HG03378 (cell line): ENCODE results near the gene NR4A2.

ENCODE experiments used
- ATAC-seq: cut with Tn5 transposase; IDR thresholded peaks from one replicate; pipeline ENCODE4 v1.9.1; 2021; ENCODE audit warnings: mild to moderate bottlenecking, moderate library complexity; ENCODE audit not compliant: unreplicated experiment

Gene NR4A2

DNA sequence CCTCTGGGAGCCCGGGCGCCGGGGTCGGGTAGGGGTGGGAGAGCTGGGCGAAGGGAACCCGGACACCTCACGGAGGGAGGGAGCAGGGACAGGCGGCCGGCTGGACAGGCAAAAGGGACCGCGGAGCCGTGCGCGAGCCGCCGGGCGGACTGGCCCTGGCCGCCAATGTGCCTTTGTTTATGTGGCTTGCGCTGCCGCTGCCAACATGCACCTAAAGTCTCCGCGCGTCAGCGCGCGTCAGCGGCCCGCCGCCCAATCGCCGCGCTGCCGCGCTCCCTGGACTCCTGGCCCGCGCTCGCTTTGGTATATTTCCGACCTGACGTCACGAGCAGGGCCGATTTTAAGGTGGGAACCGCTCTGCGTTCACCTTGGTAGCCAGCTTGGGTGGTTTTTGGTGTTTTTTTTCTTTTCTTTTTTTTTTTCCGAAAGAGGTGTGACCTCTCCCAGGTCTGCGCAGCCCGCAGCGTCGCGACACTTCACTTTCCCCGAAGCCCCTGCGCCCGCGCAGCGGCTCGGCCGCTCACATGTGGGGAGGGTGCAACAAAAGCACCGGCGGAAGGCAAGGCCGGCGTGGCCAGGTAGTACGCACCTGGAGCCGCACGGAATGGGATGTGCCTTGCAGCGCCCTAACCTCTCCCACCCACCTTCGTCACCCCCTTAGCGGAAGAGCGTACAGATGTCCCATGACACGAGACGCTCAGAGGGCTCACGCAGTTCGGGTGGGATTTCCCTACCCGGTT is at the start of gene NR4A2:
Gene NR4A2 (minus strand): TSS at position 188 of the 740 bp plus-strand sequence. CDS start 2,535 bp downstream, outside the sequence.
- peak; percentile 60 for ATAC-seq

DNA sequence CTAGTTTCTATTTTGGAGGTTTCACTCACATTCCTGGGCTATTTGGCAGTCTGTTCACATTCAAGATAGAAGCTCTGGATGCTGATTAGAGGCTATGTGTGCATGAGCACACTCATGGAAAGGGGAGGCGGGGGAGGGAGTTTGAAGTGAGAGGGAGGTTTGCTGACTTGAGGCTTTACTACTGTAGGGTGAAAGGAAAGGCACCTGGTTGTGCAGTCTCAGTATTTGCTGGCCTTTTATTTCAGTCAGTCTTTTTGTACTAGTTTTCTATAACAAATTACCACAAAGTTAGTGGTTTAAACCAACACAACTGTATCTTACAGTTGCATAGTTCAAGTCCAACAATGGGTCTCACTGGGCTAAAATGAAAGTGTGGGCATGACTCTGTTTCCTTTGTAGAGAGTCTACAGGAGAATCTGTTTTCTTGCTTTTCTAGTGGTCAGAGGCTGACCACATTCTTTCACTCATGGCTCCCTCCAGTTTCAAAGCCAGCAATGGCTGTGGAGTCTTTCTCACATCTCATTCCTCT is 47.7 kb upstream of the NR4A2 start:
- peak; percentile 90 for ATAC-seq

DNA sequence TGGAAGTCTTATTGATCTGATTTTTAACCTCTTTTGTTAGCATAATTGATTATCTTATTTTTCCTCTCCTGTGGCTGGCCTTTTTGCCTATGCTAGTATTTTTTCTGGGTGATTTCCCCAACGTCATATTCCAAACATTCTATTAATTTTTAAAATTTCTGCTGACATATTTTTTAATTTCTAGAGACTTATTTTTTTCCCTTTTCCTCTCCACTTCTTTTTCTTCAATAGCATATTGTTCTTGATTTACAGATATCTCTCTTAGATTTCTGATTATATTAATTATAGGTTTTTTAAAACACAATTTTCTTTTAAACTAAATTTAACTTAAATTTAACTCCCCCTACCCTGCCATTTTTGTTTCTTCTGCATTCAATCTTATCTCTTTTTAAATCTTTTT is 47.2 kb upstream of the NR4A2 start:
- no peak for ATAC-seq

DNA sequence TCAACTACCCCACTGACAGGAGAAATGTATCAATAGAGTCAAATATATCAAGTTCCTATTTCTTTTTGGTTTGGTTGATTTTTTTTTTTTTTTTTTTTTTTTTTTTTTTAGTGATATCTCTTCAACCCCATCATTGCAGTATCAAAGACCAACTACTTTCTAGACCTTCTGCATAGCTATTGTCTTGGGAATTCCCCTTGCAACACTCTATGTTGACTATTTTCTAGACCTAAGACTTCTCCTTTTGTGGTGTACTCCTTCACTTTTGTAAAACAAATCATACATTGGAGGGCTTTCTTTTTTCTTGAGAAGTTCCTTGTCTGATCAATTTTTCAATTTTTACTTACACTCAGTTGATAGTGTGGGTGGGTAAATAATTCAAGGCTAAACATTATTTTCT is 46.5 kb upstream of the NR4A2 start:
- peak; percentile 73 for ATAC-seq

DNA sequence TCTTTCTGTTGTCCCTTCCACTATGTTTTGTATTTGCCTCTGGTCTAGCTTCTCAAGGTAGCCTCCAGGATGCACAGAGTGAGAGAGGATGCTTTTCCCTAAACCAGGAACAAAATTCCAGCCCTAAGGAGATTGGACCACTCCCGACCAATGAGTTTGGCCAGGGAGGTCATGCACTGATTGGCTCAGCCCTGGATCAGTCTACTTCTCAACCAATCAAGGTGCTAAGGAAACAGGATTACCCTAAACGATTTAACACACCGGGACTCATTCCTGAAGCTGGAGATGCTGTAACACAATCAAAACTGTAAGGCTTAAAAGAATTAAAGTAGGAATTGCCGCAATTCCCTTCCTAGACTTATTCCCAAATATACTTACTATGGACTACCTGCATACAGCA is 34.2 kb upstream of the NR4A2 start:
- no peak for ATAC-seq

DNA sequence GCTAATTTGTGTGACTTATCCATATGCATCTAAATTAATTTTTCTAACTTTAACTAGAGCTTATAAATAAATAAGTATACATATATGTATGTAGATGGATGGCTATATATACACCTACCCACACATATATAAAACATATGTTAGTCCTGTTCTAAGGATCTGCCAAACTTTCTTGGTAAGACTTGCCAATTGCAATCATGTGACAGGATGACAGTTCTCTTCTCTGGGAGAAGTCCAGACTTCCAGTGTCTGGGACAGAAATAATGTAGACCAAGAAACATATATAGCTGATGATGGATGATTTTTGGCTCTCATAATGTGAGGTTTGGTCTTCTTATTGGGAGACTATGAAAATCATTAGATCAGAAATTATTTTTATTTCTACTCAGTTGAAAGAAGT is 30.6 kb upstream of the NR4A2 start:
- no peak for ATAC-seq

DNA sequence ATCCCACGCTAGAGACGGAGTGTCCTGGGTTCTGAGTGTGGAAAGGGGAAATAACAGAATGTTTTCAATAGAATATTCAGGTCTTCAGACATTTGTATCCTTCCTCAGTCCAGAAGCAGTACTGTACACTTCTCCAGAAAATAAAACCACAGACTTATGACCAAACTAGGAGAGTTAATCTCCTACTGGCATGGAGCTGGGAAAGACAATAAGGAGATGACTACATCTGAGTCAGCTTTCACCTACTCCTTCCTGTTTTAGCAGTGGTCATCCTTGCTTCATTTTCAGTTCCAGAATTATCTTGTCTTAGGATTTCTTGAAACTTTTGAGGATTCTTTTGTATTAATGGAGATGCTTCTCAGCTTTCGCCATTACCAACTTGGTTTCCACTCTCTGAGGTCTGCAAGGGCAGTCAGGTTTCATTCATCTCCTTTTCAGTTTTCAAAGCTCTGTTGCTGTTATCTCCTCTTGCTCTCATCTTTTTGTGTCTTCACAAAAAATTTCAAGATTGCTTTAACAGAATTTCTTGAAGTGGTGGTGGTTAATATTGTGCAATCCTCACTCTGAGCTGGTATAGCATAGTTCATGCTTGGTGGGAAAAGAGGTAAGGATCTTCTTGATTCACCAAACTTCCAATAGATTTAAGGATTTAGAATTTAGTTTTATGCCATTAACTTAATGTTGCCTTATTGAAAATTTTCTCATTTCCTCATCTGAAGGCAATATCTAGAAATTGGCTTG is 23.7 kb upstream of the NR4A2 start:
- ATAC-seq = no peak

DNA sequence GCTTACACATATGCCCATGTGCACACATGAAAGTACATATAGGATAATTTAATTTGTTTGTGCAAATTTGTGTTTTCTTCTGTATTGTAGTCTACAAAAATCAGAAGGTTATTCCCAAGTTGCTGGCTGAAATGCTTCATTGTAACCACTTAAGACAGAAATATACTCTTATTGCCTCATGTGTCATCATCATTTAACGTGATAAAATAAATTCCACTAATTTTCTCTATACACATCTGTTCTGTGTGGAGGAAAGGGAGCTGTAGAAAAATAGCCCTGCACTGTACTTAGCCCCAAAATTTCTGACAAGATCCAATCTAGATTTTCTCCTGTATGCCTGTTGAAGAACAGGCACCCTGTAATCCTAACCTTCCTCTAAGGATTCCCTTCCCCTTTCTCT is 20.4 kb upstream of the NR4A2 start:
- no peak for ATAC-seq

DNA sequence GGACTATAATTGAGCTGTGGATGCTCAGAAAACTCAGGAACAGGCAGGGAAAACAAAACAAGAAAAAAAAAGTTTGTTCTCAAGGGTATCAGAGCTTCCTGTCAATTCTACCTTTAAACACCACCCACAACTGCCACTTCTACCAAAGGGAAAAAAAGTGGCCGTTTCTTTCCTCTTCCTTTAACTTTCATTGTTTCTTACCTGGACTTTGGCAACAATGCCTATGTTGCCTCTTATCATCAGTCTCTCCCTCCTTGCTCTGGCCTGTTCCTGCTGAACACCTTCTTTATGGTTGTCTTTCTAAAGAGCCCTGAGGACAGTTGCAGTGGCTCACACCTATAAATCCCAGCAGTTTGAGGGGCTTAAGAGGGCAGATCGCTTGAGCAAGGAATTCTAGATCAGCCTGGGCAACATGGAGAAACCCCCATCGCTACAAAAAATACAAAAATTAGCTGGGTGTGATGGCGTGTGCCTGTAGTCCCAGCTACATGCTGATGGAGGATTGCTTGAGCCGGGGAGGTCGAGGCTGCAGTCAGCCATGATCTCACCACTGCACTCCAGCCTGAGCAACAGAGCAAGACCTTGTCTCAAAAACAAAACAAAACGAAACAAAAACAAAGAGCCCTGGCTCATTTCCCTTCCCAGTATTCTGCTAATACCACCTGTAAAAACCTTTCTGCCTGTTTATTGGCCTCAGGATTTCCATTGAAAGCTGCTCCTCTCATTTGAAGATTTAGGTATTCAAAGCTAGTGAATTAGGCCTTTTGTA is 18.0 kb upstream of the NR4A2 start:
- no peak for ATAC-seq

DNA sequence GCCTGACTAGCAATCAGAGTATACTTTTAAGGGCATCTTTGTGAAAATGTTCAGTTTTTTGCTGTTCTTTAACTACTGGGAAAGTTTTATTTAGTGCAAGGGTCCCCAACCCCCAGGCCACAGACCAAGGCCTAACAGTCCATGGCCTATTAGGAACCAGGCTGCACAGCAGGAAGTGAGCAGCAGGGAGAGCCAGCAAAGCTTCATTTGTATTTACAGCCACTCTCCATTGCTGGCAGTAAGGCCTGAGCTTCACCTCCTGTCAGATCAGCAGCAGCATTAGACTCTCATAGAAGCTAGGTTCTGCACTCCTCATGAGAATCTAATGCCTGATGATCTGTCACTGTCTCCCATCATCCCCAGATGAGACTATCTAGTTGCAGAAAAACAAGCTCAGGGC is 17.1 kb upstream of the NR4A2 start:
- no peak for ATAC-seq

DNA sequence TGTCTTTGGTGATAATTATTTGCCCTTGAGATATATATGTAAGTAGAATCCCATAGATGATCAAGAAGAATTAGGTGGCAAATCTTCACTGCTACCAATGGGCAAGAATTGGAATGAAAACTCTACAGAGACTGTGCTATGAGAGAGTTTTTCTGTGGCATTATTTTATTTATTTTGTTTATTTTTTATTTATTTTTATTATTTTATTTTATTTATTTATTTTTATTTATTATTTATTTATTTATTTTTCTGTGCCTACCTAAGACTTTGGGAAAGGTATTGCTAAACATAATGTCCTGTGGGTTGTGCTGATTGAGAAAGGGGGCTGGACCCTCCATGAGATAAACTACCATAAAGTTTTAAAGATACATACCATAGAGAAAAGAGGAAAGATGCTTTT is 16.6 kb upstream of the NR4A2 start:
- no peak for ATAC-seq

DNA sequence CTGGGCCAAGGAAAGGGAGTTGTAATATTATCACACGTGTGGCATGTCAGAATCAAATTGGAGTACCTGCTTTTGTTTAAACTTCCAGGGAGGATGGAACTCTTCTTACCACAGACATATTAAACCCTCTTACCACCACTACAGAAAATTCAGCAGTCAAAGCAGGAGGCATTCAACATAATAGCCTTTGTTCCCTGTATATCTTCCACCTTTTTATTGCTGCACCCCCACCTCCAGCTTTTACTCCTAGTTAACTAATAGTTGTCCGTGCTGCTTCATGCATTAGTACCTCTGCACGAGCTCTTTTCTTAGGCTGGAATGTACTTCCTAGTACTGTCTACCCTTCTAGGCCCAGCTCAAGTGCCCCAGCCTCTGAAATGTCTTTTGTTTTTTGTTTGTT is 14.9 kb upstream of the NR4A2 start:
- ATAC-seq = no peak

DNA sequence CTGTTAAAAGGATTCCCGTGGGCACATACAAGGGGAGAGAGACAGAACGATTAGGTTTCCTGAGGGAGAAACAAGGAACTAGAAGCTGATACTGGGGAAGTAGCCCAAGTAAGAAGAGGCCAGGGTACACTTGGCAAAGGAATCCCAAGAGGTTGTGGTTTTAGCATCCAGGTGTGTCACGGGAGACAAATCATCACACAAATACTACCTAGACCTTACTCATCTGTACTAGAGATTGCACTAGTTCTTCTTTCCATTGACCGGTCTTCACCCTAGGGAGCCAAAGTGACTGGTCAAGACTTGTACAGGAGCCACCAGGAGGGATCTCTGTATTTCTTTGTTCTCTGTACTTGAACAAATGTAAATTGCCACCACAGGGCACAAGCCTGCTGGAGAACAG is 14.2 kb upstream of the NR4A2 start:
- ATAC-seq = no peak

DNA sequence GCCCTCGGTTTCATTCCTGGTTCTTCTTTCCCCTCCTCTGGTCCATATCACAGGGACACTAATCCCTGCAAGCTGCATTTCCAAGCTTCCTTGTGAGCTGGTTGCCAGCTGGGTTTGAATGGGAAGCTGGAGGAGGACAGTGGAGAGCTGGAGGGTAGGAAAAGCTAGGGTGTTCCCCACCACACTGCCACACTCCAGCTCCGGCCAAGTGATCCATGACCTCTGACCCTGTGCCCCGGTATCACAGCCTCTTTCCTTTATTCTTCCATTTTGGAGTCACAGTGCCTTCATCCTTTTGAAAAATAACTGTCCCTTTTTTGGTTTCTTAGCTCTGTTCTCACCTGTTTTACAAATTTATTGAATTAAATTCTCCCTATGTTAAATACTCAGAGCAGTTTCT is 13.1 kb upstream of the NR4A2 start:
- no peak for ATAC-seq

DNA sequence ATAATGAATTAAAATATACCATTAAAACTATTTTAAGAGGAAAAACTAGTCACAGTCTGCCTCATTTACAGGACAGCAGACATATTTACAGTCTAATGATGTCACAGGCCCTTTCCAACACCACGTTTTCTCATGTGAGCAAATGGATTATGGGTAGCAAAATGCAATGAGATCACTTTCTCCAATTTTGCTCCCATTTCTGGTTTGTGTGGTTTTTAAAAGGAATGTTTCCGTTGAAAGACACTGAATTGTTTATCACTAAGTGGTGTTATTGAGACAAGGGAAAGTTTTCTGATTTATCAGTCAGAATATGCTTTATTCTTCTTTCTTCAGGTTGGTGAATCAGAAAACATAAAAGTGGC is 11.4 kb upstream of the NR4A2 start:
- no peak for ATAC-seq

DNA sequence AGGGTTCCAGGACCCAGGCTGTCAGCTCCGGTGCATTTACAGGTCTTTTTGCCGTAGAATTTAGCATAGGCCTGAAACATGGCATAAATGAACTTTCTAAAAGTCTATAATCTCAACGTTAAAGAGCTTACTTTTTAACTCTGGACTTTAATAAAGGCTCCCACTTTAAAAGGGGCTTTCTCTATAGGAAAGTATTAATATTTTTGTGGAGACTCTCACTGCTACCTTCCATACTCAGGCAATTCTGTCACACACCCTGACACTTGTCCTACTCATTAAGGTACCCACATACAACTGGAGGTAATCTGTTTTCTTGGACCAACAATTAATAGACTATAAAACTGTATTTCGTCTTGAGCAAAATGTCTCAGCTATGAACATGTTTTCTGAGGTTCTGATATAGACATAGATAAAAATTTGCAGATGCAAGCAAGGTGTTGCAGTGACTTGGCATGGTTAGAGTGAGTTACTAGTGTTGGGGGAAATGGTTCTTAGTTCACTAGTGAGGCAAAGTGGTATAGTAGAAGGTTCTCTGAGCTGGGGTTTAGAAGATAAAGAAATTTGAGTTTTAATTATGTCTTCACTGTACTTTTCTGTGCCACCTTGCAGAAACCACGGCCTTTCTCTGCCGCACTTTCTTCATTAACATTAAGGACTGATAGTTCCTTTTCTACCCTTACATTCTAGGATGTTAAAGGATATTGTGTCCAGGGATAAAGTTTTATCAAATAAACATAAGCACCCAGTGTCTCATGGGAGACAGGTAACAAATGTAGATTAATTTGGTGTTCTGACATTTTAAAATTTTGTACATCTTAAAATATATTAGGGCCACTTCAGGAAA is 10.8 kb upstream of the NR4A2 start:
- ATAC-seq = no peak

DNA sequence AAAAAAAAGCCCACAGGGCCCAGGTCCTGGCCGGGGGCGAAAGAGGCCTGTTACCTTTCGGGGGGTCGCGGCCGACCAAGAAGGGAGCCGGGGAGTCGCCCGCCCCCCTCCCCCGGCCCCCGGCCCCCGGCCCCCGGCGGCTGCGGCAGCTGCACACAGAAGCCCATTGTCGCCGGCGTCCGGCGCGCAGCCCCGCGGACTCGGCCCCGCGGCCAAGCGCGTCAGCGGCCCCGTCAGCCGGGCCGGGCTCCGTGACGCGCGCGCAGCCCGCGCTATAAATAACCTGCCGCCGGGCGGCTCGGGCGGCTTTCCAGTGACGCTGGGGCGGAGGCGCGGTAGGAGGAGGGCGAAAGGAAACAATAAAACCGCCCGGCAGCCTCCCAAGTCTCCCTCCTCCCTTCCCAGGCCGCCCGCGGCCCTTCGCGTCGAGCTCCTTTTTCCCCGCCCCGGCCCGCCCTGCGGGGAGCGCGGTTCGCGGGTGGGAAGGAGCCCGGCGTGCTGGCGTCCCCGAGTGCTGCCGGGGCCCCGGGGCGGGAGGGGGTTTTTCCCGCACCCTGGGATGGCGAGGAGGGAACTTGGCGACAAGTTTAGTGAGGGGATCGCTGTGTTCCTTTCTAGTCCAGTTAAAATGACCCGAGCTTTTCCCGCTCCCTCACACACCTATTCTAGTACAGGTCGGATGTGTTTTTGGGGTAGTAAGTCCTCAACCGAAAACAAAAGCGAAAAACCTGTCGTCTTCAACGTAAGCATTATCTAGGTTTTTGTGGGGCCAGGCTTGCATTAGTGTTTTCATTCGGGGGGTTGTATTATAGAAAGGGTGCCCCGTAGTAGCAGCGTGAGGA is 10.0 kb upstream of the NR4A2 start:
- ATAC-seq = peak; percentile 38

DNA sequence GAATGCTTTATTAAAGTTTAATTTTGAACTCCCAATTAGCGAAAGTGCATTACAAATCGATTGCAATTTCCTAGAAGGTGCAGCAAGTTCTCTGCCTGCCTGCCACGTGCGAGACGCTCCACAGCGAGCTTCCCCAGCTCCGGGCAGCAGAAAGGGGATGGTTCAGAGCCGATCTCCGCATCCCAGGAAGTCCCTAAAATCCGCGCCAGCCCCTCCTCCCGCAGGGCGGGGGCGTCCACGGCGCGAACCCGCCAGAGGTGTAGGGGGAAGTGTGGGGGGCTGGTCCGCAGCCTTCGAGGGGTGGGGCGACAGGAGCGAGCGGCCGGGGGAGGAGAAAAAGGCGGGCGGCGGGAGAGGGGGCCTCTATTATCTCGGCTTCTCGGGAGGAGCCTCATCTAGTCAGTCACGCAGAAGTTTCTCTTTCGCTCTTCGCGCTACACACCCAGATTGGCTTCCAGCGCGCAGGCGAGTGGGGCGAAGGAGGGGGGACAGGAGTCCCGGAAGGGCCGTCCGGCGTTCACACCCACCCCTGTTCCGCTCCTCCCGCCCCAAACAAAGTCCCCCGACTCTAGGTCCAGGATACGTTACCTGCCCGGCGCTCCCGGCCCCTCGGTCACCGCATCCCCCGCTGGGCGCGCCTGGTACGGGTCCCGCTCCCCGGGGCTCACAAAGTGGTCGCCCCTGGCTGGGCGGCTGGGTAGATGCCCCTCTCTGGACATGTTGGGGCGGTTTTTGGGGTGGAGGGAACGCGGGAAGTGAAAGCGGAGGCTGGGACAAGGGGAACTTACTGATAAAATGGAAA is 9.1 kb upstream of the NR4A2 start:
- ATAC-seq = peak; percentile 81
